Adrenal gland (tissue), 12 donors: Measurements from ENCODE around the gene ARID5B. TPM values are rescaled to one million over a fixed set of nuclear protein-coding genes. Genes with fewer than 3 reads are reported as not detected.

Source experiments
- DNase-seq, 7 donors: peaks; one replicate each; pipeline ENCODE4 v3.0.0-alpha.2; 2019 to 2020
- H3K27ac ChIP-seq, 5 donors: fragments of 200-600 bp; sonication (generic) in 4 of 5; 1 replicate in 3 of 5; 2 replicates in 2 of 5; pipeline versions ENCODE4 v1.5.1 to v1.8.0; 2016 to 2020; ENCODE audit warnings: mild to moderate bottlenecking in 1 of 5
- H3K27me3 ChIP-seq: fragments of 200-600 bp; 2 replicates; pipeline ENCODE4 v1.8.0; 2021
- H3K36me3 ChIP-seq, 2 donors: fragments of 200-600 bp; replicated peaks in 1 of 2; 1 replicate in 1 of 2; 2 replicates in 1 of 2; pipeline versions ENCODE4 v1.5.1 to v1.8.0; 2018 to 2022
- H3K4me1 ChIP-seq, 2 donors: fragments of 200-600 bp; replicated peaks in 1 of 2; 1 replicate in 1 of 2; 2 replicates in 1 of 2; pipeline versions ENCODE4 v1.5.1 to v1.8.0; 2018 to 2021
- H3K4me3 ChIP-seq, 4 donors: fragments of 200-600 bp; sonication (generic) in 3 of 4; one replicate each; pipeline ENCODE4 v1.5.1; 2016 to 2018
- H3K9me3 ChIP-seq, 3 donors: fragments of 200-600 bp; sonication (generic) in 1 of 3; replicated peaks in 1 of 3; 1 replicate in 2 of 3; 2 replicates in 1 of 3; pipeline versions ENCODE4 v1.5.1 to v1.8.0; 2016 to 2021
- POLR2A ChIP-seq, 2 donors: fragments of 450-650 bp; IDR thresholded peaks; one replicate each; pipeline ENCODE4 v1.6.1; 2017; ENCODE audit warnings: antibody characterized with exemption in 2 of 2, mild to moderate bottlenecking in 2 of 2, moderate library complexity in 1 of 2
- WGBS, 4 donors: extraction: QIAGEN DNeasy Blood & Tissue Kit in 2 of 4; methylation state at CpG; one replicate each; pipeline versions ENCODE4 v1.1.5 to v1.1.7; 2013 to 2017; 5-methylcytosine and 5-hydroxymethylcytosine counted together
- intact Hi-C, 2 donors: fragments of 100-400 bp; cut with DNase I; formaldehyde crosslinking; loops; one replicate each; pipeline versions ENCODE4 v1.14.1 to v1.15.0; 2022 to 2023
- polyA plus RNA-seq, 3 donors: library from polyadenylated mRNA; stranded (reverse); fragments of 200-250 nt in 2 of 3; fragments of 350-450 nt in 1 of 3; fragmentation: Illumina TruSeq in 1 of 3; extraction: RNeasy Lipid Tissue Mini Kit (QIAGEN cat#74804) in 1 of 3; gene quantifications; one replicate each; pipeline ENCODE4 v1.2.3, GENCODE V29; 2013 to 2014
- total RNA-seq, 9 donors: library from RNA; depleted of rRNA in 4 of 9; stranded (reverse); fragments of >200 nt in 4 of 9; fragments of 120-200 nt in 1 of 9; fragmentation: NEBNext Ultra II Directional in 1 of 9; extraction: Animal tissue kit (Norgen Biotek cat#: 25700) in 1 of 9; gene quantifications; one replicate each; pipeline versions ENCODE4 v1.1.0 to v1.2.4, GENCODE V29; 2013 to 2023
- TF ChIP-seq, protein P1 (sequence below), 6 experiments: fragments of 450-650 bp in 4 of 6; fragments of 200-600 bp in 2 of 6; sonication (generic) in 1 of 6; IDR thresholded peaks; 1 replicate in 5 of 6; 2 replicates in 1 of 6; pipeline versions ENCODE4 v1.5.1 to v1.8.0; 2016 to 2021; ENCODE audit warnings: antibody characterized with exemption in 6 of 6, mild to moderate bottlenecking in 2 of 6, moderate library complexity in 1 of 6
- donor health status: healthy with polysubstance abuse.
- donor health status: Bipolar disorder and iron deficiency.
- donor health status: DM: yes; HTN: yes; CAD: no.
- donor health status: DM: no; HTN: no; CAD: no.
- donor health status: DM: no; HTN: no; CAD: no.
- donor health status: DM: yes; HTN: yes; CAD: no.

ARID5B gene
- total and polyA plus RNA-seq, 12 donors = 5.7 to 42.4 (median 23.8) TPM

DNA sequence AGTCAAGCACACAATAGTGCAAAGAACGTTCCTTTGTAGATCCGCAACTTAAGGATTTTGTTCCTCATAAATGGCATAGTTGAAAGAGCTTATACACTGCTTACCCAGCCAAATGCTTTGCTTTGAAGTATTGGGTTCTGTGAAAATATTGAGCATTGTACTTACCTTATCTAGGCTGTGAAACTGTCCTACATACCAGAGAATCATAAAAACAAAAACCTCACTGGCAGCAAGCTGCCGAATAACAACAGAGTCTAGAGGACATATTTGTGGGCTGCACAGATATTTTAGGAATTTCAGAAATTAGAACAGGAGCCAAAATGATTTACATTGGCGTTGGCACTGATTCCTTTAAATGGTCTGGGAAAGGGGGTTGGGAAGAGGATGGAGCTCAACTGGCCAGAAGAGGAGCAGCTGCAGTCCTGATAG, 192.4 kb downstream of the ARID5B start:
- no peak for DNase-seq
- Histone ChIP-seq H3K27ac (no peak overlapping the region), H3K4me3 (no peak overlapping the region), H3K4me1 (peaks cover 12 to 27% of the 10 kb centered on the region in 2 donors), H3K36me3 (peaks cover 0 to 29% of the 10 kb centered on the region in 2 donors), H3K9me3 (no peaks in the 10 kb centered on the region), H3K27me3 (no peaks in the 10 kb centered on the region)
- intact Hi-C loops = no loop called here
- 68 to 75% (median 71%) methylated on average over 4 of the region's 4 CpGs for WGBS, 4 donors
- TF ChIP-seq POLR2A (IDR thresholded peaks at IDR 0.05) = no peak
- TF ChIP-seq, protein P1, sequence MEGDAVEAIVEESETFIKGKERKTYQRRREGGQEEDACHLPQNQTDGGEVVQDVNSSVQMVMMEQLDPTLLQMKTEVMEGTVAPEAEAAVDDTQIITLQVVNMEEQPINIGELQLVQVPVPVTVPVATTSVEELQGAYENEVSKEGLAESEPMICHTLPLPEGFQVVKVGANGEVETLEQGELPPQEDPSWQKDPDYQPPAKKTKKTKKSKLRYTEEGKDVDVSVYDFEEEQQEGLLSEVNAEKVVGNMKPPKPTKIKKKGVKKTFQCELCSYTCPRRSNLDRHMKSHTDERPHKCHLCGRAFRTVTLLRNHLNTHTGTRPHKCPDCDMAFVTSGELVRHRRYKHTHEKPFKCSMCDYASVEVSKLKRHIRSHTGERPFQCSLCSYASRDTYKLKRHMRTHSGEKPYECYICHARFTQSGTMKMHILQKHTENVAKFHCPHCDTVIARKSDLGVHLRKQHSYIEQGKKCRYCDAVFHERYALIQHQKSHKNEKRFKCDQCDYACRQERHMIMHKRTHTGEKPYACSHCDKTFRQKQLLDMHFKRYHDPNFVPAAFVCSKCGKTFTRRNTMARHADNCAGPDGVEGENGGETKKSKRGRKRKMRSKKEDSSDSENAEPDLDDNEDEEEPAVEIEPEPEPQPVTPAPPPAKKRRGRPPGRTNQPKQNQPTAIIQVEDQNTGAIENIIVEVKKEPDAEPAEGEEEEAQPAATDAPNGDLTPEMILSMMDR (IDR thresholded peaks at IDR 0.05) = no peak

DNA sequence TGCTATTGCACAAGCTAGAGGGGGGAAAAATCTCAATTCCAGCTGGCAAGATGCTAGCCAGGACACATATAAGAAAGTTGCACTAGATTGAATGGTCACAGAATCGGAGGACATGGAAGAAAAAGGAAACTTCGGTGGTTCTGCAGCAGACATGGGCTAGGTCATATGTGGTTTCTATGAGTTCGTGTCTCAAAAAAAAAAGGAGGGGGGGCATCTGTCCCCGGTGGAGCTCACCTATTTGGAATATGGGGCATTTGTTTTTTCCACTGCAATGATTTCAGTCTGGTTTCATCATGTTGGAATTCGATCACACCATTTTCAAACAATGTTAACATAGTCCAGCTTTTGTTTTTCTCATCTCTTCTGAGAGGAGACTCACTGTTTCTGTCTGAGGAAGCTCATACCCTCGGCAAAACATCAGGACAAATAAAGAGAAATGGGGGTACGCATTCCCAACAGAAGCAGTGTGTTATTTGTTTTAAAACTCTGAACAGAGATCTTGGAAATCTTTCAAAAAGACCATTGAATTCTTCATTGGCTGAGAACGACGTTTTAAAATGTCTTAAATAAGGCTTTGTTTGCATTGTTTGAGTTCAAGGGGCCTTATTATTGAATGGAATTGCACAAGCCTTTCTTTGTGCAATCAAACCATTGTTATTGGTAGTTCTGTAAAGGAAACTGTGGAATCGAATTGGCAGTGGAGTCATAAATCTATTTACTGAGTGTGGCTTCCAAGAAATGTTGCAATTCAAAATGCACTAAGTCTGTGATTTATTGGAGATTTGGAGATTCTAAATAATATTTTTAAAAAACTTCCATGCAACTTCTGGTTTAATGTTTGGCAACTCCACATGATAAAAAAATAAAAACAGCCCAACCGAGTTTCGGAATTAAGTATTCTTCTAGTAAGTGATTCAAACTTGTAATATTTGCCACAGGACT, 194.0 kb downstream of the ARID5B start:
- DNase-seq = no peak
- intact Hi-C loops = no loop called here
- Histone ChIP-seq H3K36me3 (peaks cover 0 to 27% of the 10 kb centered on the region in 2 donors), H3K4me3 (no peak overlapping the region), H3K27me3 (no peaks in the 10 kb centered on the region), H3K4me1 (peaks cover 12 to 27% of the 10 kb centered on the region in 2 donors), H3K27ac (peak overlapping the region in 4 of 5 donors; percentile 10 to 62 (median 32)), H3K9me3 (no peaks in the 10 kb centered on the region)
- no peak for TF ChIP-seq POLR2A (IDR thresholded peaks at IDR 0.05)
- TF ChIP-seq, protein P1 (IDR thresholded peaks at IDR 0.05) = no peak
- WGBS, 4 donors = 53 to 63% (median 59%) methylated on average over 12 of the region's 12 CpGs

DNA sequence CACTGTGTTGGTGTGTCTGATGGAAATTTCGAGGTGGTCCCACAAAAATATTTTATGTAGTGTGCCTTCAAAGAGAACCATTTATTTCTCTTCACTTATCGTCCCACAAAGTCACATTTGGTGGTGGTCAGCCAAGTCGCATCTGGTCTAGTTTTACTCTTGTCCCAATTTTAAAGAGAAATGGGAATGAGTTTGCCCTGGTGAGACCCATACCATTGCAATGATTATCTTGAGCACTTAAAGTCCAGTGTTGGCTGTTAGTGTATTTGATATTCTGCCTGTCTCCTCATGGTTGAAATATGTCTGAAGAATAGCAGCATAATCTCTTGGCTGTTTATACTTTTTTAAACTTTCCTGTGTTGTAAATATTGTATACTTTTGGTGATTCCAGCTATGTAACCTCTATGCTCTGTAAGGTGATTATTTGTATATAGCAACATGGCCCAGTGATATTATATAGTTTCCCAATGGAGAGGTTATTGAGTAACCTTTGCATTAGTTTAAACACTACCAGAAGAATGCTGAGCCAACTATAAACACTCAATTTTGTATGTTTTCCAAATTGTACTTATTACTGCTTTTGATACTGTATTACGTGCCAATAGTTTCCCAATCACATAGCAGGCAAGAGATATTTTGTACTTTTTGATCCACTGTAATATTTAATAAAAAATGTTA, 194.9 kb downstream of the ARID5B start:
- peaks cover 12 to 27% of the 10 kb centered on the region in 2 donors for H3K4me1 ChIP-seq
- peaks cover 0 to 17% of the 10 kb centered on the region in 2 donors for H3K36me3 ChIP-seq
- H3K9me3 ChIP-seq = no peaks in the 10 kb centered on the region
- no peak for DNase-seq
- peak overlapping the region in 4 of 5 donors; percentile 16 to 62 (median 34) for H3K27ac ChIP-seq
- H3K27me3 ChIP-seq = no peaks in the 10 kb centered on the region
- intact Hi-C loops = no loop called here
- no peak overlapping the region for H3K4me3 ChIP-seq
- TF ChIP-seq POLR2A (IDR thresholded peaks at IDR 0.05) = no peak
- TF ChIP-seq, protein P1 (IDR thresholded peaks at IDR 0.05) = no peak
- 82 to 85% (median 84%) methylated on average over 4 of the region's 4 CpGs for WGBS, 4 donors
